Right lobe of liver (tissue), 6 donors: ENCODE measurements around the gene ARFGAP3. TPM values are rescaled to one million over a fixed set of nuclear protein-coding genes. Genes with fewer than 3 reads are reported as not detected.
A peak's percentile ranks its signal among the peaks of the same experiment; 100 is the strongest.

Experiments used
- ATAC-seq, 4 donors: fragments of 200-7000 bp; cut with Tn5 transposase; one replicate each; pipeline ENCODE4 v1.9.1; 2020; ENCODE audit warnings: mild to moderate bottlenecking in 4 of 4, moderate library complexity in 4 of 4
- DNase-seq, 3 donors: peaks; one replicate each; pipeline ENCODE4 v3.0.0-alpha.2; 2020
- H3K27ac ChIP-seq, 3 donors: fragments of 200-600 bp; one replicate each; pipeline ENCODE4 v1.8.0; 2022
- H3K27me3 ChIP-seq, 2 donors: fragments of 200-600 bp; one replicate each; pipeline ENCODE4 v1.8.0; 2022
- H3K36me3 ChIP-seq, 4 donors: fragments of 200-600 bp; sonication (generic) in 1 of 4; one replicate each; pipeline versions ENCODE4 v1.5.1 to v1.8.0; 2017 to 2022; ENCODE audit warnings: control low read depth in 1 of 4
- H3K4me1 ChIP-seq, 4 donors: fragments of 200-600 bp; sonication (generic) in 1 of 4; one replicate each; pipeline versions ENCODE4 v1.5.1 to v1.8.0; 2017 to 2022; ENCODE audit warnings: control low read depth in 1 of 4
- H3K4me3 ChIP-seq, 3 donors: fragments of 200-600 bp; one replicate each; pipeline ENCODE4 v1.8.0; 2022
- H3K9me3 ChIP-seq, 4 donors: fragments of 200-600 bp; sonication (generic) in 1 of 4; one replicate each; pipeline versions ENCODE4 v1.5.1 to v1.8.0; 2017 to 2022; ENCODE audit warnings: control low read depth in 1 of 4
- POLR2A ChIP-seq: fragments of 450-650 bp; IDR thresholded peaks from one replicate; pipeline ENCODE4 v1.6.1; 2017; ENCODE audit warnings: antibody characterized with exemption, mild to moderate bottlenecking
- WGBS: methylation state at CpG from one replicate; pipeline ENCODE4 v1.1.6; 2018; ENCODE audit warnings: low coverage, low lambda C conversion rate; ENCODE audit not compliant: insufficient coverage; ENCODE audit errors: missing lambda C conversion rate; 5-methylcytosine and 5-hydroxymethylcytosine counted together
- intact Hi-C, 2 donors: fragments of 100-400 bp; cut with DNase I; formaldehyde crosslinking; loops; one replicate each; pipeline versions ENCODE4 v1.11.2 to v1.14.1; 2022
- total RNA-seq, 6 experiments: library from RNA; depleted of rRNA in 2 of 6; stranded (reverse); fragments of >200 nt in 2 of 6; fragmentation: NEBNext Ultra II Directional in 3 of 6; extraction: Animal tissue kit (Norgen Biotek cat#: 25700) in 3 of 6; gene quantifications; one replicate each; pipeline versions ENCODE4 v1.1.0 to v1.2.4, GENCODE V29; 2016 to 2023
- TF ChIP-seq, protein P1 (sequence below), 4 donors: fragments of 200-600 bp in 3 of 4; fragments of 450-650 bp in 1 of 4; IDR thresholded peaks; one replicate each; pipeline versions ENCODE4 v1.5.1 to v1.8.0; 2016 to 2022; ENCODE audit warnings: antibody characterized with exemption in 4 of 4, mild to moderate bottlenecking in 2 of 4
- donor health status: DM: no; HTN: yes; CAD: no.
- donor health status: DM: no; HTN: no; CAD: no.
- donor health status: DM: no; HTN: no; CAD: no.
- donor health status: DM: no; HTN: yes; CAD: no.
- donor health status: DM: no; HTN: yes; CAD: no.

Gene ARFGAP3
- total RNA-seq, 6 experiments from 2014 or later: 19.8 to 48.4 (median 30.4) TPM

- peaks cover 0 to 29% (median 13%) of the 10 kb centered on the region in 4 donors for H3K36me3 ChIP-seq
Observed at GRCh38 chr22:42842658-42843370, 14.3 kb downstream of the ARFGAP3 start.

GRCh38 chr22:42841444-42841843, 15.6 kb downstream of the ARFGAP3 start:
- no peaks in the 10 kb centered on the region for H3K4me1 ChIP-seq
- H3K27me3 ChIP-seq: no peaks in the 10 kb centered on the region
- TF ChIP-seq, protein P1, sequence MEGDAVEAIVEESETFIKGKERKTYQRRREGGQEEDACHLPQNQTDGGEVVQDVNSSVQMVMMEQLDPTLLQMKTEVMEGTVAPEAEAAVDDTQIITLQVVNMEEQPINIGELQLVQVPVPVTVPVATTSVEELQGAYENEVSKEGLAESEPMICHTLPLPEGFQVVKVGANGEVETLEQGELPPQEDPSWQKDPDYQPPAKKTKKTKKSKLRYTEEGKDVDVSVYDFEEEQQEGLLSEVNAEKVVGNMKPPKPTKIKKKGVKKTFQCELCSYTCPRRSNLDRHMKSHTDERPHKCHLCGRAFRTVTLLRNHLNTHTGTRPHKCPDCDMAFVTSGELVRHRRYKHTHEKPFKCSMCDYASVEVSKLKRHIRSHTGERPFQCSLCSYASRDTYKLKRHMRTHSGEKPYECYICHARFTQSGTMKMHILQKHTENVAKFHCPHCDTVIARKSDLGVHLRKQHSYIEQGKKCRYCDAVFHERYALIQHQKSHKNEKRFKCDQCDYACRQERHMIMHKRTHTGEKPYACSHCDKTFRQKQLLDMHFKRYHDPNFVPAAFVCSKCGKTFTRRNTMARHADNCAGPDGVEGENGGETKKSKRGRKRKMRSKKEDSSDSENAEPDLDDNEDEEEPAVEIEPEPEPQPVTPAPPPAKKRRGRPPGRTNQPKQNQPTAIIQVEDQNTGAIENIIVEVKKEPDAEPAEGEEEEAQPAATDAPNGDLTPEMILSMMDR (IDR thresholded peaks at IDR 0.05): no peak
- TF ChIP-seq POLR2A: no peak
- H3K4me3 ChIP-seq: no peak overlapping the region
- DNase-seq (no peak), ATAC-seq (no peak)
- no peaks in the 10 kb centered on the region for H3K9me3 ChIP-seq
- intact Hi-C loops: no loop called here
- 45% methylated on average over 2 of the region's 3 CpGs for WGBS
- H3K27ac ChIP-seq: no peak overlapping the region
- H3K36me3 ChIP-seq: peaks cover 0 to 25% (median 10%) of the 10 kb centered on the region in 4 donors

More at GRCh38 chr22:42842658-42843370, 14.3 kb downstream of the ARFGAP3 start:
- Histone ChIP-seq H3K27ac (no peak overlapping the region), H3K27me3 (no peaks in the 10 kb centered on the region), H3K9me3 (no peaks in the 10 kb centered on the region), H3K4me3 (no peak overlapping the region), H3K4me1 (no peaks in the 10 kb centered on the region)
- 94% methylated on average over 12 of the region's 14 CpGs for WGBS
- TF ChIP-seq POLR2A: no peak
- TF ChIP-seq, protein P1 (IDR thresholded peaks at IDR 0.05): no peak
- ATAC-seq: no peak
- DNase-seq: peak in 1 of 3 donors; percentile 36
- intact Hi-C loops: no loop called here

- WGBS: 96% methylated on average over 4 of the region's 4 CpGs
- no peak for ATAC-seq
- Histone ChIP-seq H3K36me3 (peaks cover 5 to 50% (median 18%) of the 10 kb centered on the region in 4 donors), H3K4me1 (no peaks in the 10 kb centered on the region), H3K9me3 (no peaks in the 10 kb centered on the region), H3K4me3 (no peak overlapping the region), H3K27ac (no peak overlapping the region), H3K27me3 (no peaks in the 10 kb centered on the region)
- intact Hi-C loops: no loop called here
- DNase-seq: peak in 1 of 3 donors; percentile 12
- no peak for TF ChIP-seq POLR2A
- TF ChIP-seq, protein P1 (IDR thresholded peaks at IDR 0.05): no peak
Observed at GRCh38 chr22:42837556-42837955, 19.5 kb downstream of the ARFGAP3 start.

DNA sequence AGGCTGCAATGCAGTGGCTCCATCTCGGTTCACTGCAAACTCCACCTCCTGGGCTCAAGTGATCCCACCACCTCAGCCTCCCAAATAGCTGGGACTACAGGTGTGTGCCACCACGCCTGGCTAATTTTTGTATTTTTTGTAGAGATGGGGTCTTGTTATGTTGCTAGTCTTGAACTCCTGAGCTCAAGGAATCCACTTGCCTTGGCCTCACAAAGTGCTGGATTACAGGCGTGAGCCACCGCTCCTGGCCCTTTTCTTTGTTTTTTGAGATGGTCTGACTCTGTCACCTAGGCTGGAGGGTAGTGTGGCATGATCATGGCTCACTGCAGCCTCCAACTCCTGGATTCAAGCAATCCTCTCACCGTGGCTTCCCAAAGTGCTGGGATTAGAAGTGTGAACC, 21.0 kb downstream of the ARFGAP3 start:
- intact Hi-C loops: no loop called here
- 100% methylated on average over 2 of the region's 5 CpGs for WGBS
- H3K36me3 ChIP-seq: peaks cover 5 to 64% (median 22%) of the 10 kb centered on the region in 4 donors
- no peak overlapping the region for H3K27ac ChIP-seq
- ATAC-seq (no peak), DNase-seq (peak in 1 of 3 donors; percentile 6)
- no peak overlapping the region for H3K4me3 ChIP-seq
- no peaks in the 10 kb centered on the region for H3K9me3 ChIP-seq
- H3K27me3 ChIP-seq: no peaks in the 10 kb centered on the region
- no peak for TF ChIP-seq POLR2A
- TF ChIP-seq, protein P1 (IDR thresholded peaks at IDR 0.05): no peak
- H3K4me1 ChIP-seq: no peaks in the 10 kb centered on the region
